ACC112 (cell line): ENCODE measurements around the gene HOXB3.

Experiments
- H2AFZ ChIP-seq: fragments of 200-600 bp; sonication (generic); one replicate; pipeline ENCODE4 v1.6.0; 2017; ENCODE audit warnings: antibody characterized with exemption, low read length; ENCODE audit not compliant: unreplicated experiment
- H3K27ac ChIP-seq: fragments of 200-600 bp; sonication (generic); 2 replicates; pipeline ENCODE4 v1.5.1; 2014; ENCODE audit warnings: low read depth, mild to moderate bottlenecking, antibody characterized with exemption, low read length, moderate library complexity
- H3K27me3 ChIP-seq: fragments of 200-600 bp; sonication (generic); 2 replicates; pipeline ENCODE4 v1.6.1; 2014; ENCODE audit warnings: mild to moderate bottlenecking, antibody characterized with exemption, low read length, moderate library complexity, mixed read lengths; ENCODE audit not compliant: insufficient read depth
- H3K36me3 ChIP-seq: fragments of 200-600 bp; sonication (generic); 2 replicates; pipeline ENCODE4 v1.6.1; 2016; ENCODE audit warnings: mild to moderate bottlenecking, antibody characterized with exemption, low read length, moderate library complexity, mixed read lengths; ENCODE audit not compliant: insufficient read depth
- H3K4me1 ChIP-seq: fragments of 200-600 bp; sonication (generic); one replicate; pipeline ENCODE4 v1.6.1; 2016; ENCODE audit warnings: low read length, mixed read lengths; ENCODE audit not compliant: insufficient read depth, unreplicated experiment, control insufficient read depth
- H3K4me3 ChIP-seq: fragments of 200-600 bp; sonication (generic); 2 replicates; pipeline ENCODE4 v1.5.1; 2014; ENCODE audit warnings: mild to moderate bottlenecking, low read depth, low read length
- H3K79me2 ChIP-seq: fragments of 200-600 bp; sonication (generic); one replicate; pipeline ENCODE4 v1.6.0; 2016; ENCODE audit warnings: low read length; ENCODE audit not compliant: control insufficient read depth, unreplicated experiment, insufficient read depth

The HOXB3 gene

GRCh38 chr17:48610282-48611211, 20.5 kb upstream of the HOXB3 start, which contains the start of gene HOXB7:
Gene HOXB7 (minus strand): TSS chr17:48611017. CDS start chr17:48610918, 99 bp downstream.
- Histone ChIP-seq H3K36me3 (no peaks in the 10 kb centered on the region), H3K27me3 (peaks cover 98% of the 10 kb centered on the region), H3K4me1 (no peaks in the 10 kb centered on the region), H3K27ac (no peak within 1 kb of the TSS), H3K79me2 (no peaks in the 10 kb centered on the region), H3K4me3 (0 out of 2 replicates have a peak within 1 kb of the TSS, but pooled peaks have one; percentile 17), H2AFZ (no peak within 1 kb of the TSS)

DNA sequence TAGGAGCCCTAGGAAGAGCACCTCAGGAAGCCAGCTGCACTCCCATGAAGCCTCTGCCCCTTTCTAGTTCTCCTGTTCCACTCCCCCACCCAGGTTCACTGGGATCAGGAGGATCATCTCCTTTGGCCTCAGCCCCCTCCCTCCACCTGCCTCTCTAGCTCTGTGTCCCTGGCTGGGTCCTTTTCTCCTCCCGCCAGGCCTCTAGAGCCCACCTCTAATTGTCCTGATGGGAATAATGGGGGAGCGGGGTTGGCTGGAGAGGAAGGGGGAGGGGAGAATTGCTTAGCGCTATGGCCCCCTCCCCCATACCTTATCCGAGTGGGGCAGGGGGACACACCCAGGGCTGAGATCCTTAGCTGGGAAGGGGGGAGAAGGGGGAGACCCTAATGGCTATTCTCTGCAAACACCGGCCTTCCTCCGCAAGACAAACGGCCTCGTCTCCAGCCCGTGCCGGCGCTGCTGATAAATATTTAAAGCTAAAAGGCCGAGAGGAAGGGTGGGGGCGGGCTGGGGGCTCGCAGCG, 19.8 kb upstream of the HOXB3 start:
- no peak overlapping the region for H3K4me3 ChIP-seq
- peaks cover 98% of the 10 kb centered on the region for H3K27me3 ChIP-seq
- H3K4me1 ChIP-seq: no peaks in the 10 kb centered on the region
- no peak overlapping the region for H2AFZ ChIP-seq
- no peaks in the 10 kb centered on the region for H3K36me3 ChIP-seq
- no peak overlapping the region for H3K27ac ChIP-seq
- no peaks in the 10 kb centered on the region for H3K79me2 ChIP-seq

GRCh38 chr17:48609033-48609432, 19.0 kb upstream of the HOXB3 start:
- Histone ChIP-seq H2AFZ (no peak overlapping the region), H3K27ac (no peak overlapping the region), H3K36me3 (no peaks in the 10 kb centered on the region), H3K4me1 (no peaks in the 10 kb centered on the region), H3K79me2 (no peaks in the 10 kb centered on the region), H3K4me3 (no peak overlapping the region), H3K27me3 (peaks cover 98% of the 10 kb centered on the region)

- H2AFZ ChIP-seq: no peak overlapping the region
- H3K27ac ChIP-seq: no peak overlapping the region
- peaks cover 98% of the 10 kb centered on the region for H3K27me3 ChIP-seq
- no peaks in the 10 kb centered on the region for H3K36me3 ChIP-seq
- no peaks in the 10 kb centered on the region for H3K79me2 ChIP-seq
- H3K4me3 ChIP-seq: no peak overlapping the region
- H3K4me1 ChIP-seq: no peaks in the 10 kb centered on the region
Measured at GRCh38 chr17:48608494-48608834, 18.4 kb upstream of the HOXB3 start.

- Histone ChIP-seq H3K36me3 (no peaks in the 10 kb centered on the region), H3K4me3 (no peak overlapping the region), H2AFZ (no peak overlapping the region), H3K27ac (no peak overlapping the region), H3K4me1 (no peaks in the 10 kb centered on the region), H3K79me2 (no peaks in the 10 kb centered on the region), H3K27me3 (peaks cover 98% of the 10 kb centered on the region)
Measured at GRCh38 chr17:48606892-48607614, 17.0 kb upstream of the HOXB3 start.

DNA sequence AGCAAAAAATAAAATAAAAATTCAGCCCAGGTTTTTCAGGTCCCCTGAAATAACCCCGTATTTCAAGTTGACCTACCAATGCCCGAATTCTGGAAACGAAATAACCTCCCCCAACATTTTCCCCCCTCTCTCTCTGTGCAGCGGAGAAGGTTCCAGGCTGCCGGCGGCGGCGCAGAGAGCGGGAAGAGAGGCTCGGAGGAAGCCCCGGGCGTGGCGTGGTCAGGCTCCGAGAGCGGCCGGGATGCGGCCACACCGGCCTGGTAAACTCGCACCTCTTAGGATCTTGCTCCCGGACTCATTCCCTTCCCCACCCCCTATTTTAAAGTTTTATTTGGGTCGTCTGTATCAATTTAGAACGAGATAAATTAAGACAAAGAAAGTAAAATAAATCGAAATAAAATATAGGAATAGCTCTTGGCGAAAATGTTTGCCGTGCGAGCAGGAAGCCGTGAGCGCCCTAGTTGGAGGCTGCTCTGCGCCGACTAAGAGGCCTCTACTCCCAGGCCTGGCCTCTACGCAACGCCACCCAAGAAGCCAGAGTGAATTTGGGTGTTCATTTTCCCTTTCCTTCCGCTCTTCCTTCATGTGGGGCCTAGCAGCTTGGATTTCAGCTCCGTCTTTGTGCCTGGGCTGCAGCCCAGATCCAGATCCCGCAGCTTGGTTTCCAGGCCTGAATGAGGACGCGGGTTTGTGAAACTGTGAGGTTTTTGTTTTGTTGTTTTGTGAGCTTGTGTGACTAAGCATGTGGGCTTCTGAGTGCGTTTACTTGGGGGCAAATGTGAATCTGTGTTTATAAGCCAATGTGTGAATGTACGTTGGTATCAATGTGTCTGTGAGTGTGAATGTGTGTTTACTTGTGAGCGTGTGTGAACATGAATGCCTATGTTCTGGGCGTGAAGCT, 16.2 kb upstream of the HOXB3 start:
- no peak overlapping the region for H3K4me3 ChIP-seq
- no peak overlapping the region for H3K27ac ChIP-seq
- no peaks in the 10 kb centered on the region for H3K4me1 ChIP-seq
- H2AFZ ChIP-seq: no peak overlapping the region
- no peaks in the 10 kb centered on the region for H3K79me2 ChIP-seq
- H3K36me3 ChIP-seq: no peaks in the 10 kb centered on the region
- peaks cover 98% of the 10 kb centered on the region for H3K27me3 ChIP-seq

DNA sequence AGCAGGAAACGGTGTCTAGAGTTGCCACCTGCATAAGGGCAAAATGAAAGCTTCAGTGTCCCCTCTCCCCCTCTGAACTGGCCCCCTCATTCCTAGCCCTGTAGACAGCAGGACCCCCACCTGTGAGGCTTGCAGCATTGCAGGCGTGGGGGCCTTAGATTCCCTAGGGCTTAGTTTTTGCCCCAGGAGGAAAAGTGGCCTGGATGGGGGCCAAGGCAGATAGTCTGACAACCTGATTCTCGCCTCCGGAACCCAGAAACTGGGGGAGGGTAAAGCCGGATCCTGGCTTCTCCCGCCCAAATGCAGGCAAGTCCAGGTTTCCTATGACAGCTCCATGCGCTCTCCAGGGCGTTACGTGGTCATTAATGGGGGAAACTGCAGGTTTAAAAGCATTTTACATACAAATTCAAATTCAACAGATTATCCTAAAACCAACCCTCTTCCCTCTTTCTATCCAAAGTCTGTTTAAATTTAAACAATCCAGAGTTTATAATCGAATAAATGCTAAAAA, 15.4 kb upstream of the HOXB3 start:
- Histone ChIP-seq H3K27me3 (peaks cover 98% of the 10 kb centered on the region), H3K79me2 (no peaks in the 10 kb centered on the region), H3K36me3 (no peaks in the 10 kb centered on the region), H3K4me1 (no peaks in the 10 kb centered on the region), H3K4me3 (no peak overlapping the region), H2AFZ (no peak overlapping the region), H3K27ac (no peak overlapping the region)

DNA sequence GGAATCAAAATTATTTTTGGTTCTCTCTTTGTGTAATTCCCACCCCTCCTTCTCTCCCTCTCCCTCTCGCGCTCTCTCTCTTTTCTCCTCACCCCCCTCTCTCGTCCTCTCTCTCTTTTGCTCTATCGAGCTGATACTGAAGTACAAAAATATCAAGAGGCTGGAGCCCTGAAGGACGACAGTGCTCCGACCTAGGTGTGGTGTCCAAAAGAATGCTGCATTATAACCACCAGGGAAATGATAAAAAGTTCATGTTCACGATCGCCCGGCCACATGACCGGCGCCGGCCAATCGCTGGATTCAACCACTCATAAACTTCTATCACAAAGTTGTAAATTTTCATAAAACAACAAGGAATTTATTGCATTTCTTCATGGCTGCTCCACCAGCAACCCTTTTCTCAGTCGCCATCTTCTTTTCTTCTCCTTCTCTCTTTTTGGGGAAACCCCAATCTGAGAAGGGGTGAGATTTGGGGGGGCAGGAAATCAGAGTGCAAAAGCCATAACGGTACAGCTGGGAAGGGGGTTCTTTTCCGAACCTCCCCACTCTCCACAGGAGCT, 14.8 kb upstream of the HOXB3 start, which contains the start of gene HOXB6:
Gene HOXB6, minus strand, starts transcription at position 217 of the 560 bp plus-strand sequence. CDS start 6,836 bp downstream, outside the sequence.
- Histone ChIP-seq H3K36me3 (no peaks in the 10 kb centered on the region), H3K27me3 (peaks cover 98% of the 10 kb centered on the region), H3K4me3 (no peak within 1 kb of the TSS), H2AFZ (no peak within 1 kb of the TSS), H3K27ac (no peak within 1 kb of the TSS), H3K79me2 (no peaks in the 10 kb centered on the region), H3K4me1 (no peaks in the 10 kb centered on the region)

GRCh38 chr17:48603959-48604769, 14.1 kb upstream of the HOXB3 start:
- H3K4me3 ChIP-seq: no peak overlapping the region
- no peak overlapping the region for H3K27ac ChIP-seq
- H3K4me1 ChIP-seq: no peaks in the 10 kb centered on the region
- H3K79me2 ChIP-seq: no peaks in the 10 kb centered on the region
- no peak overlapping the region for H2AFZ ChIP-seq
- peaks cover 98% of the 10 kb centered on the region for H3K27me3 ChIP-seq
- H3K36me3 ChIP-seq: no peaks in the 10 kb centered on the region
